K562 (cell line): ENCODE data around the gene DEPP1. TPM values are rescaled to one million over a fixed set of nuclear protein-coding genes. Genes with fewer than 3 reads are reported as not detected.

Experiments used
- BRD9 ChIP-seq: fragments of 450-650 bp; IDR thresholded peaks from 2 replicates; pipeline ENCODE4 v1.6.1; 2018; ENCODE audit warnings: low read depth; ENCODE audit not compliant: partially characterized antibody
- HDAC1 ChIP-seq, 2 experiments: fragments of 450-650 bp; IDR thresholded peaks; 2 replicates each; pipeline ENCODE4 v1.6.1; 2016 to 2017; ENCODE audit warnings: inconsistent platforms in 1 of 2, mild to moderate bottlenecking in 1 of 2, moderate library complexity in 1 of 2
- HEY1 ChIP-seq: fragments of 250-450 bp; sonication (Bioruptor Pico); IDR thresholded peaks from 2 replicates; pipeline ENCODE4 v1.5.0; 2020; ENCODE audit warnings: mild to moderate bottlenecking, moderate library complexity, borderline replicate concordance
- KLF6 ChIP-seq: fragments of 250-450 bp; sonication (Bioruptor Pico); IDR thresholded peaks from 2 replicates; pipeline ENCODE4 v1.4.0; 2020; ENCODE audit warnings: mild to moderate bottlenecking, moderate library complexity, borderline replicate concordance
- MBD1 ChIP-seq: fragments of 250-450 bp; sonication (Bioruptor Pico); IDR thresholded peaks from 2 replicates; pipeline ENCODE4 v1.8.0; 2022; ENCODE audit warnings: inconsistent platforms
- MEF2D ChIP-seq: conservative IDR thresholded peaks from 2 replicates; pipeline ENCODE4 v1.6.1; 2016; ENCODE audit warnings: low read depth, missing genetic modification characterization, missing compliant biosample characterization
- RAD51 ChIP-seq: fragments of 450-650 bp; IDR thresholded peaks from 2 replicates; pipeline ENCODE4 v1.7.1; 2016; ENCODE audit warnings: low read depth, mild to moderate bottlenecking, borderline replicate concordance
- SETDB1 ChIP-seq: IDR thresholded peaks from one replicate; pipeline ENCODE4 v1.6.1; 2012; ENCODE audit warnings: low read length, control low read depth, inconsistent platforms
- SRSF3 ChIP-seq: fragments of 200-400 bp; formaldehyde crosslinking; IDR thresholded peaks from 2 replicates; pipeline ENCODE4 v1.6.1; 2016; ENCODE audit warnings: mild to moderate bottlenecking, low read length, moderate library complexity; ENCODE audit not compliant: insufficient read depth
- SRSF9 ChIP-seq: fragments of 200-400 bp; formaldehyde crosslinking; IDR thresholded peaks from 2 replicates; pipeline ENCODE4 v1.6.1; 2017; ENCODE audit warnings: low read depth, low read length, borderline replicate concordance
- TAL1 ChIP-seq: fragments of 450-650 bp; IDR thresholded peaks from 2 replicates; pipeline ENCODE4 v1.6.1; 2016; ENCODE audit warnings: mild to moderate bottlenecking
- XRCC5 ChIP-seq: fragments of 200-400 bp; formaldehyde crosslinking; IDR thresholded peaks from 2 replicates; pipeline ENCODE4 v1.6.1; 2017; ENCODE audit warnings: low read depth, mild to moderate bottlenecking, low read length
- ZBTB17 ChIP-seq: fragments of 450-650 bp; formaldehyde crosslinking; IDR thresholded peaks from 2 replicates; pipeline ENCODE4 v1.4.0; 2020; ENCODE audit warnings: mild to moderate bottlenecking
- ZC3H11A ChIP-seq: IDR thresholded peaks from 2 replicates; pipeline ENCODE4 v1.6.1; 2012; ENCODE audit warnings: low read depth, low read length, improper control_type of control experiment
- ZC3H8 ChIP-seq: fragments of 450-650 bp; IDR thresholded peaks from 2 replicates; pipeline ENCODE4 v1.6.1; 2017
- ZEB2 ChIP-seq: fragments of 450-650 bp; IDR thresholded peaks from 2 replicates; pipeline ENCODE4 v1.6.1; 2016
- ZNF133 ChIP-seq: fragments of 250-450 bp; sonication (Bioruptor Pico); IDR thresholded peaks from 2 replicates; pipeline ENCODE4 v1.4.0; 2020; ENCODE audit warnings: mild to moderate bottlenecking
- ZNF165 ChIP-seq: fragments of 250-450 bp; sonication (Bioruptor Pico); IDR thresholded peaks from 2 replicates; pipeline ENCODE4 v1.4.0; 2020; ENCODE audit warnings: borderline replicate concordance
- ZNF174 ChIP-seq: fragments of 250-450 bp; sonication (Bioruptor Pico); IDR thresholded peaks from 2 replicates; pipeline ENCODE4 v1.4.0; 2020; ENCODE audit warnings: mild to moderate bottlenecking
- ZNF347 ChIP-seq: fragments of 450-650 bp; formaldehyde crosslinking; IDR thresholded peaks from 2 replicates; pipeline ENCODE4 v1.4.0; 2020; ENCODE audit warnings: low read depth, mild to moderate bottlenecking, moderate library complexity
- polyA plus RNA-seq, 8 experiments: library from polyadenylated mRNA; depleted of rRNA in 4 of 8; stranded (reverse) in 5 of 8; unstranded in 3 of 8; fragments of >200 nt; fragmentation: Nextera tagmentation in 2 of 8; fragmentation: Illumina TruSeq in 1 of 8; extraction: Ambion mirVana in 2 of 8; extraction: Trizol in 1 of 8; gene quantifications; 2 replicates each; pipeline versions ENCODE4 v1.2.1 to v1.2.3, GENCODE V29; 2011 to 2014; ENCODE audit warnings: inconsistent platforms in 1 of 8, missing spikeins in 1 of 8
- total RNA-seq, 7 experiments: library from RNA; depleted of rRNA in 6 of 7; stranded (reverse); fragments of >200 nt in 6 of 7; fragmentation: Illumina TruSeq in 2 of 7; extraction: Trizol in 2 of 7; gene quantifications; 2 replicates each; pipeline versions ENCODE4 v1.2.1 to v1.2.3, GENCODE V29; 2011 to 2021; ENCODE audit warnings: low replicate concordance in 1 of 7

The DEPP1 gene
- total and polyA plus RNA-seq, 9 of the 15 experiments (the other 6 are each of a cell fraction or from before 2014, with no cell fraction given), result 0.04 to 0.54 (median 0.20) TPM; not detected in 1

DNA sequence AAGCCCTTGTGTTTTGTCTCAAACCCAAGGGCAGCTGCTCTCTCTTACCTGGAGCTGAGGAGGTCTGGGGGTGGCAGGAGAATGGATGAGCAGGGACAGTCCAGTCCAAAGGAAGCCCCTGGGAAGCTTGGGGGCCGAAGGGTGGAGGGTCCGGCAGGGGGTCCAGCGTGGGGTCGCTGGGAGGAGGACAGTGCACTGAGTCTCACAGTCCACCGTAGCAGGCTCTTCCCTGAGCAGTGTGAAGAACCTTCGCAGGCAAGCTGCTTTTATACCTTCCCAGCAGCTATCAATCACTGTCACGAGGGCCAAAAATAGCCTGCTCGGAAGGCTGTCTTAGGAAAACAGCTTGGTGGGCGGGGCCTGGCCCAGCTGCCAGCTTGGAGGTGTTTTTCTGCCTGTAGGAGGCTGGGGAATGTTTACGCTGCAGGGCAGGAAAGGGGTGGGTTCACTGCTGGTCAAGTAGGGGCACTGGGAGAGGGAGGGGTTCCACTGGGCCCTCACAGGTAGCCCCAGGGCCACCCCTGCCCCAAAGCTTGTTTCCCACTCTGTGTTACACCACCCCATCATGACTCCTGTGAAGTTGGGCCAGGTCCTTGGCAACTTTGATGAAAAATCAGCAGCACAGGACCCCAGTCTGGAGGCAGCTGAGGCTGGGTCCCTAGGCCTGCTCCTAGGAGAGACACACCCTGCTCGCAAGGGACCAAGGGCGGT, at the start of gene DEPP1 (continued):
- peak; percentile 16; the same call in 1 of the 2 replicates for TF ChIP-seq TAL1
- peak; percentile 100 for TF ChIP-seq MEF2D (tag)
- TF ChIP-seq ZNF133, result no peak
- no peak for TF ChIP-seq ZNF174
- TF ChIP-seq ZNF347, result no peak
- no peak for TF ChIP-seq MBD1 (CRISPR knock-in tag)
- TF ChIP-seq SRSF9, result no peak
- TF ChIP-seq ZBTB17 (CRISPR knock-in tag), result no peak
- no peak for TF ChIP-seq SETDB1
- 0 out of 2 replicates have a peak, but pooled peaks have one; percentile 22 for TF ChIP-seq ZC3H11A
- TF ChIP-seq XRCC5, result no peak
- no peak for TF ChIP-seq HDAC1 (IDR thresholded peaks at IDR 0.05)
- TF ChIP-seq KLF6 (CRISPR knock-in tag), result no peak
- no peak for TF ChIP-seq ZC3H8
- no peak for TF ChIP-seq RAD51
- TF ChIP-seq HEY1 (CRISPR knock-in tag), result no peak
- TF ChIP-seq BRD9, result no peak
- TF ChIP-seq ZEB2, result no peak
- TF ChIP-seq SRSF3, result no peak
- TF ChIP-seq ZNF165 (CRISPR knock-in tag), result no peak
